NT2/D1 (cell line): ENCODE results near the gene VPS16.

ENCODE experiments used
- YY1 ChIP-seq: IDR thresholded peaks from 2 replicates; pipeline ENCODE4 v1.6.1; 2011; ENCODE audit not compliant: insufficient read length, insufficient read depth
- ZNF274 ChIP-seq: IDR thresholded peaks from 2 replicates; pipeline ENCODE4 v1.6.1; 2011; ENCODE audit warnings: mild to moderate bottlenecking, low read depth, low read length

GRCh38 chr20:2807019-2807418 is 33.5 kb upstream of the VPS16 start:
- TF ChIP-seq ZNF274 (no peak), YY1 (no peak)
